Karpas-422 (cell line): ENCODE data around the gene FOXJ2. TPM values are rescaled to one million over a fixed set of nuclear protein-coding genes. Genes with fewer than 3 reads are reported as not detected.

Experiments used
- DNase-seq: peaks from one replicate; pipeline ENCODE4 v3.0.0-alpha.2; 2015
- H2AFZ ChIP-seq: fragments of 200-600 bp; sonication (generic); 2 replicates; pipeline ENCODE4 v1.6.1; 2014; ENCODE audit warnings: antibody characterized with exemption, low read length, mixed read lengths
- H3K27ac ChIP-seq: fragments of 200-600 bp; sonication (generic); 2 replicates; pipeline ENCODE4 v1.5.1; 2014; ENCODE audit warnings: mild to moderate bottlenecking, low read length, moderate library complexity
- H3K27me3 ChIP-seq: fragments of 200-600 bp; sonication (generic); 2 replicates; pipeline ENCODE4 v1.6.1; 2014; ENCODE audit warnings: low read length, mixed read lengths
- H3K36me3 ChIP-seq: fragments of 200-600 bp; sonication (generic); 2 replicates; pipeline ENCODE4 v1.6.1; 2014; ENCODE audit warnings: low read length, mixed read lengths; ENCODE audit not compliant: insufficient read depth
- H3K4me1 ChIP-seq: fragments of 200-600 bp; sonication (generic); 2 replicates; pipeline ENCODE4 v1.6.1; 2014; ENCODE audit warnings: mild to moderate bottlenecking, low read length, mixed read lengths
- H3K4me2 ChIP-seq: fragments of 200-600 bp; sonication (generic); 2 replicates; pipeline ENCODE4 v1.6.1; 2014; ENCODE audit warnings: low read length, low read depth, mild to moderate bottlenecking; ENCODE audit not compliant: poor library complexity, severe bottlenecking
- H3K4me3 ChIP-seq: fragments of 200-600 bp; sonication (generic); 2 replicates; pipeline ENCODE4 v1.5.1; 2014; ENCODE audit warnings: mild to moderate bottlenecking, antibody characterized with exemption, low read length, mixed read lengths
- H3K79me2 ChIP-seq: fragments of 200-600 bp; sonication (generic); 2 replicates; pipeline ENCODE4 v1.6.1; 2014; ENCODE audit warnings: mild to moderate bottlenecking, low read length, mixed read lengths
- H3K9ac ChIP-seq: fragments of 200-600 bp; sonication (generic); 2 replicates; pipeline ENCODE4 v1.6.0; 2014; ENCODE audit warnings: low read length
- H3K9me2 ChIP-seq: fragments of 200-600 bp; sonication (generic), shearing (Covaris generic); replicated peaks from 2 replicates; pipeline ENCODE4 v1.6.0; 2014; ENCODE audit warnings: mild to moderate bottlenecking, low read length, moderate library complexity; ENCODE audit not compliant: insufficient read depth
- H3K9me3 ChIP-seq: fragments of 300-700, 200-600 bp; sonication (generic); 2 replicates; pipeline ENCODE4 v1.6.1; 2014; ENCODE audit warnings: low read length, mixed read lengths
- H4K20me1 ChIP-seq: fragments of 200-600 bp; sonication (generic); 2 replicates; pipeline ENCODE4 v1.6.1; 2014; ENCODE audit warnings: mild to moderate bottlenecking, antibody characterized with exemption, low read length, low read depth; ENCODE audit not compliant: insufficient read depth
- total RNA-seq: library from RNA; depleted of rRNA; stranded (reverse); fragments of >200 nt; shearing (Covaris generic); gene quantifications from 2 replicates; pipeline ENCODE4 v1.2.3, GENCODE V29; 2014; ENCODE audit warnings: low replicate concordance

Gene FOXJ2
- total RNA-seq, 1 experiment from 2014 or later = 9.0 TPM

GRCh38 chr12:8045952-8046944 is 13.7 kb downstream of the FOXJ2 start:
- DNase-seq = peak; percentile 90
- peak overlapping the region; percentile 58 for H3K4me2 ChIP-seq
- H3K36me3 ChIP-seq = peaks cover 5% of the 10 kb centered on the region; the same call in 1 of the 2 replicates
- H3K27ac ChIP-seq = no peak overlapping the region
- no peak overlapping the region for H2AFZ ChIP-seq
- H3K4me3 ChIP-seq = no peak overlapping the region
- peaks cover 21% of the 10 kb centered on the region for H3K4me1 ChIP-seq
- no peaks in the 10 kb centered on the region for H3K27me3 ChIP-seq
- no peaks in the 10 kb centered on the region for H3K9me3 ChIP-seq
- H3K79me2 ChIP-seq = no peaks in the 10 kb centered on the region
- H3K9ac ChIP-seq = no peak overlapping the region
- no peaks in the 10 kb centered on the region for H4K20me1 ChIP-seq
- H3K9me2 ChIP-seq = no peaks in the 10 kb centered on the region

DNA sequence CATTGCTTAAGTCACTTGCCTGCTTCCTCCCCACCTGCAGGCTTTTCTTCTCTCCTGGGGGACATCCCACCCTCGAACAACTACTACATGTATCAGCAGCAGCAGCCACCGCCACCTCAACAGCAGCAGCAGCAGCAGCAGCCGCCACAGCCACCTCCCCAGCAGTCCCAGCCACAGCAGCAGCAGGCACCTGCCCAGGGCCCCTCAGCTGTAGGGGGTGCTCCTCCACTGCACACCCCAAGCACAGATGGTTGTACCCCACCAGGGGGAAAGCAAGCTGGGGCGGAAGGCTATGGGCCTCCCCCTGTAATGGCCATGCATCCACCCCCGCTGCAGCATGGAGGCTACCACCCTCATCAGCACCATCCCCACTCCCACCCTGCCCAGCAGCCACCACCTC is 15.3 kb downstream of the FOXJ2 start:
- peaks cover 25% of the 10 kb centered on the region for H3K4me1 ChIP-seq
- no peak overlapping the region for H3K4me3 ChIP-seq
- no peak overlapping the region for H3K27ac ChIP-seq
- H3K79me2 ChIP-seq = no peaks in the 10 kb centered on the region
- H3K36me3 ChIP-seq = no peaks in the 10 kb centered on the region
- no peaks in the 10 kb centered on the region for H3K9me2 ChIP-seq
- H3K27me3 ChIP-seq = no peaks in the 10 kb centered on the region
- no peak overlapping the region for H3K4me2 ChIP-seq
- H2AFZ ChIP-seq = no peak overlapping the region
- H3K9me3 ChIP-seq = no peaks in the 10 kb centered on the region
- no peak overlapping the region for H3K9ac ChIP-seq
- DNase-seq = no peak
- H4K20me1 ChIP-seq = no peaks in the 10 kb centered on the region

DNA sequence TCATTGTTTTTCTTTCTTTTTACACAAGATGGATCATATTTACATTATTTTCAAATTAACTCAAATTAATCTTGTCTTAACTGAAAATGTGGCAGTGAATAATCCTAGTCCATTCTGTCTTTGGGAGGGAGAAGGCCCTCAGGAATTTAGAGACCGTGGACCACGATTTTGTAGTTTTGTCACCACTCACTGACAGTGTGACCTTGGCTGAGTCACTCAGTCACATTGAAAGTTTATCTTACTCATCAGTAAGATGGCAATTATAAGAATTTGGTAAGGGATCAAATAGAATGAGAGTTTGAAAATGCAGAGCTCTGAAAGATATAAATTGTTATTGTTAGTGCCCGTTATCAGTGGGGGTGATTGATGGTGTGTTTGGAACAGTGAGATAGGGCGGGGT is 16.4 kb downstream of the FOXJ2 start:
- H3K4me1 ChIP-seq = peaks cover 25% of the 10 kb centered on the region
- H3K36me3 ChIP-seq = no peaks in the 10 kb centered on the region

DNA sequence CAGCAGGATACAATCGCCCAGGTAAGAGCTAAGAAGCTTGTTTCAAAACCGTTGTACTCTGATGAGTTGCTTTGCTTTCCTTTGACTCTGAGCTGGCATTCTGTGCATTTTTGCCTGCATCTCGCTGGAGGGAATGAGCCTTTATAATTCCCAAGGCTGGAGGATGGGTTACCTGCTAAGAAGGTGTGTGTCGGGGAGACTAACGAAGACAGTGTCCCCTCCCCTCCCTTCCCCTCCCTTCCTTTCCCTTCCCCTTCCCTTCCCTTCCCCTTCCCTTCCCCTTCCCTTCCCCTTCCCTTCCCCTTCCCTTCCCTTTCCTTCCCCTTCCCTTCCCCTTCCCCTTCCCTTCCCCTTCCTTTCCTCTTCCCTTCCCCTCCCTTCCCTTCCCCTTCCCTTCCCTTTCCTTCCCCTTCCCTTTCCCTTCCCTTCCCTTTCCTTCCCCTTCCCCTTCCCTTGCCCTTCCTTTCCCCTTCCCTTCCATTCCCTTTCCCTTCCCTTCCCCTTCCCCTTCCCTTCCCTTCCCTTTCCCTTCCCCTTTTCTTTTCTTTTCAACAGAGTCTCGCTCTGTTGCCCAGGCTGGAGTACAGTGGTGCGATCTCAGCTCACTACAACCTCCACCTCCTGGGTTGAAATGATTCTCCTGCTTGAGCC is 18.2 kb downstream of the FOXJ2 start:
- Histone ChIP-seq H3K4me3 (no peak overlapping the region), H3K27ac (peak overlapping the region; percentile 57), H3K27me3 (no peaks in the 10 kb centered on the region)

More for the DNA sequence above, 16.4 kb downstream of the FOXJ2 start:
- Histone ChIP-seq H3K4me2 (no peak overlapping the region), H3K4me3 (no peak overlapping the region), H3K9me2 (no peaks in the 10 kb centered on the region), H2AFZ (no peak overlapping the region), H3K9ac (no peak overlapping the region), H3K79me2 (no peaks in the 10 kb centered on the region), H4K20me1 (no peaks in the 10 kb centered on the region), H3K27me3 (no peaks in the 10 kb centered on the region), H3K9me3 (no peaks in the 10 kb centered on the region), H3K27ac (no peak overlapping the region)
- no peak for DNase-seq

DNA sequence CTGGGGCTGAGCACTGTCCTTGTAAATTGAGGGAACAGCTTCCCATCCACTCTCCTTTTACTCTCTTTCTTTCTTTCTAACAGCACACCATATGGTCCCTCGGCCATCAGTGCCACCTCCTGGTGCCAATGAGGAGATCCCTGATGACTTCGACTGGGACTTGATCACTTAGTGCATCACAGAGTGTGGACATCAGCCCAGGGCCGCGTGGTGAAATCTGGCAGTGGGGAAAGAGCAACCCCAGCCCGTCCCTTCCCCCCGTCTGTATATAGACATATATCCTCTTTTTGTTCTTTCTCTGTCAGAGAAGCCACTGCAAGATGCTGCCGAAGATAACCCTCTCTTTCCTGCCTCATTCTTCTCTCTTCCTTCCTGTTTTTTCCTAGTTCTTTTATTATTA is 20.2 kb downstream of the FOXJ2 start:
- Histone ChIP-seq H3K27ac (no peak overlapping the region), H3K4me1 (peaks cover 23% of the 10 kb centered on the region), H3K4me3 (no peak overlapping the region), H3K9me2 (no peaks in the 10 kb centered on the region), H2AFZ (no peak overlapping the region), H3K79me2 (no peaks in the 10 kb centered on the region), H3K36me3 (no peaks in the 10 kb centered on the region), H3K27me3 (no peaks in the 10 kb centered on the region), H4K20me1 (no peaks in the 10 kb centered on the region), H3K4me2 (no peak overlapping the region), H3K9me3 (no peaks in the 10 kb centered on the region), H3K9ac (no peak overlapping the region)
- DNase-seq = no peak

More for the DNA sequence above, 18.2 kb downstream of the FOXJ2 start:
- Histone ChIP-seq H3K9me2 (no peaks in the 10 kb centered on the region), H3K36me3 (no peaks in the 10 kb centered on the region), H3K4me1 (peaks cover 32% of the 10 kb centered on the region), H3K9me3 (no peaks in the 10 kb centered on the region), H4K20me1 (no peaks in the 10 kb centered on the region), H3K79me2 (no peaks in the 10 kb centered on the region), H2AFZ (no peak overlapping the region), H3K4me2 (peak overlapping the region; percentile 27), H3K9ac (no peak overlapping the region)
- DNase-seq = no peak

GRCh38 chr12:8054816-8055215 is 22.3 kb downstream of the FOXJ2 start:
- Histone ChIP-seq H3K27ac (no peak overlapping the region), H3K9me3 (no peaks in the 10 kb centered on the region), H3K9ac (no peak overlapping the region), H3K9me2 (no peaks in the 10 kb centered on the region), H3K4me3 (no peak overlapping the region), H3K79me2 (no peaks in the 10 kb centered on the region), H3K27me3 (no peaks in the 10 kb centered on the region), H3K36me3 (no peaks in the 10 kb centered on the region), H4K20me1 (no peaks in the 10 kb centered on the region), H3K4me1 (peaks cover 30% of the 10 kb centered on the region), H2AFZ (no peak overlapping the region), H3K4me2 (no peak overlapping the region)
- DNase-seq = no peak

DNA sequence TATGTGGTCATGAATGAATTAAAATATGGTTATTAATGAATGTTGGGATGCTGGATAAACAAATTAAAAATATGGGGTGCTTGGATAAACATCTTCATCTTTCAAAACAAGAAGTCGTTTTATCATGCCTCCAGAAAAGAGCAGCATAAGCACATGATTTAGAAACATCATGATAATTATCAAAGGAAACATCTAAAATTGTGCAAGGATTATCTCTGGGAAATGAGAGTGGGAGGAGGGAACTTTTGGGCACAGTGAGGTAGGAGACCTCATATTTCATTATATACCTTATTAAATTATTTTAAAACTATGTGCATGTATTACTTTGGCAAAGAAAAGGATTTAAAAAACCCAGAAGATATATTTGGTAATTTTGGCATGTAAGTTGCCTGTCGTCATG is 24.8 kb downstream of the FOXJ2 start:
- Histone ChIP-seq H3K4me1 (peaks cover 21% of the 10 kb centered on the region), H2AFZ (no peak overlapping the region), H3K9me2 (no peaks in the 10 kb centered on the region), H3K27me3 (no peaks in the 10 kb centered on the region), H3K79me2 (no peaks in the 10 kb centered on the region), H3K4me3 (no peak overlapping the region), H3K9ac (no peak overlapping the region), H3K27ac (no peak overlapping the region), H3K9me3 (no peaks in the 10 kb centered on the region), H3K4me2 (no peak overlapping the region), H3K36me3 (no peaks in the 10 kb centered on the region), H4K20me1 (no peaks in the 10 kb centered on the region)
- no peak for DNase-seq

DNA sequence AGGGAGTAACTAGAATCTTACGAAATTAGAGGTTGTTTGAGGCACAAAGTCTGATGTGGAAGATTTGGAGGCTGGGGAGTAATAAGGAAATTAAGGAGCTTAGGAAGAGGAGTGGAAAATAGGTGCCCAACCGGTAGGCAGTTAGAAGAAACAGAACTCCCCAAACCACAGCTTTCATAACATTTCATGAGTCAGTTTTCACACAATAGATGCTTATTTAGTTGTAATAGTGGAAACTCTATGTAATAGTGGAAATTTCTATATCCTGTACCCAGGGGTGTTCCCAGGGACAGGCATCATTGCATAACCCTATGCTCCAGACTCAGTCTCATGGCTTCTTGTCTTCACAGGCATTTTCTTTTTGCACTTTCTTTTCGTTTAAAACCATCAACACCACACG is 25.3 kb downstream of the FOXJ2 start:
- no peak overlapping the region for H3K27ac ChIP-seq
- DNase-seq = no peak
- no peaks in the 10 kb centered on the region for H3K36me3 ChIP-seq
- H2AFZ ChIP-seq = no peak overlapping the region
- H3K4me3 ChIP-seq = no peak overlapping the region
- no peaks in the 10 kb centered on the region for H3K27me3 ChIP-seq
- H3K79me2 ChIP-seq = no peaks in the 10 kb centered on the region
- H3K4me2 ChIP-seq = no peak overlapping the region
- no peaks in the 10 kb centered on the region for H4K20me1 ChIP-seq
- no peak overlapping the region for H3K9ac ChIP-seq
- peaks cover 21% of the 10 kb centered on the region for H3K4me1 ChIP-seq
- no peaks in the 10 kb centered on the region for H3K9me2 ChIP-seq
- no peaks in the 10 kb centered on the region for H3K9me3 ChIP-seq
